GM21367 (cell line): ENCODE data around the gene APBA2.

ENCODE experiments used
- ATAC-seq: cut with Tn5 transposase; IDR thresholded peaks from one replicate; pipeline ENCODE4 v1.9.1; 2021; ENCODE audit not compliant: unreplicated experiment

Gene APBA2

DNA sequence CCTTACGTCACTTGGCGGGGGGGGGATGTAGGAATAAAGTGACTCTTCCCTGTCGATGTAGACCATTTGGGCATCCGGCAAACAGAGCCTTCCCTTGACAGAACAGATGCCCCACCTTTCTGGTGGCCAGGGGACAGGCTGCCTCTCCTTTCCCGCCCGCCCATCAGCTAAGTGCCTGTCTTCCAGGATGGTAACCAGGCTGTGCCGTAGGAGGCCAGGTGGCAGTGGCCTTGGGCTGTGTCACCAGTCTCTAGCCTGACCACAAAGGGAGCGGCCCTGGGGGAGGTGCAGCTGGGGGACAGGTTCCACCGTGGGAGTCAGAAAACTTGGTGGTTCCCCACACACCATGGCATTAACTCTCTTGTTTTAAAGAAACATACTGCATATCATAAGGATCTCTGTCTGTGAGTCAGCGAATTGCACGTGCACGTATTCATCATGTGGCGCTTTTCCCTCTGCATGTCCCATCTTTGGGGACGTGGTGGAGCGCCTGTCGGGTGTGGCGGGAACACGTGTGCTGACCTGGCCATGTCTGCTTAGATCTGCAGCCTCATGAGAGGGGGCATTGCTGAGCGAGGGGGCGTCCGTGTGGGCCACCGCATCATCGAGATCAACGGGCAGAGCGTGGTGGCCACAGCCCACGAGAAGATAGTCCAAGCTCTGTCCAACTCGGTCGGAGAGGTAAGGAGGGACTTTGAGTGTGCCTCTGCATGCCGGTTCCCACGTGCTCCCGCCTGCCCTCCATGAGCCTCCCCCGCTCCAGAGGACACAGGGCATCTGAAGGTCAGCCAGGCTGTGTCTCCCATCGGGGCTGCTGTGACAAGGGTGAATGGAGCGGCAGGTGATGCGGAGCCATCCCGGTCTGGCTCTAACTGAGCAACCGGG lies 227.8 kb downstream of the APBA2 start:
- no peak for ATAC-seq

DNA sequence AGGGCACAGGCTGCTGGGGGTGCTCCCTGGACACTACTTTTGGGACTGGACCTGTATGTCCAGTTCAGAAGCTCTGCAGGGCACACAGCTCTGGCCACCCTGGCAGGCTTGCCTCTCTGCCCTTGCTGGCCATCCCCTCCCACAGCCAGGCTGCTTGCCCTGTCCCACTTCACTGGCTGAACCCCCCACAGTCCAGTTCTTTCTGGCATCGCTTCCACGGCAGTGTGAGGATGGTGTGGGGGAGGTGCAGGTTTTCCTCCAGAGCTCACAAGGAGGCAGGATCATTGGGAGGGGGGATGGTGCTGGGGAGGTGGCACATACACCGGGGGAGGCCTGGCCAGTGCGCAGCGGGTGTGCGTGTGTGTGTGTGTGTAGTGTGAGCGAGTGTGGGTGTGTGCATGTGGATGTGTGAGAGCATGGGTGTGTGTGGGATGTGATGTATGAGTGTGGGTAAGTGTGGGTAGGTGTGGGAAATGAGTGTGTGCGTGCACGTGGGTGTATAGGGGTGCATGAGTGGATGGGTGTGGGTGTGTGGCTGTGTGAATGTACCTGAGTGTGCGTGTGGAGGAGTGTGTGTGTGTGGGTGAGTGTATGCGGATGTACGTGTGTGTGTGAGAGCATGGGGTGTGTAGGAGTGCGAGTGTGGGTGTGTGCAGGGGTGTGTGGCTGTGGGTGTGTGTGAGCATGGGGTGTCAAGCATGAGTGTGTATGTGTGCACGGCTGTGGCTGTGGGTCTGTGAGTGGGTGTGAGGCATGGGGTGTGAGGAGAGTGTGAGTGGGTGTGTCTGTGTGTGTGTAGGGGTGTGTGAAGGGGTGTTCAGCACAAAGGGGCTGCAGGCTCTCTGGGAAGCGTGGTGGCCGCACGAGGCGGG lies 228.7 kb downstream of the APBA2 start:
- no peak for ATAC-seq

DNA sequence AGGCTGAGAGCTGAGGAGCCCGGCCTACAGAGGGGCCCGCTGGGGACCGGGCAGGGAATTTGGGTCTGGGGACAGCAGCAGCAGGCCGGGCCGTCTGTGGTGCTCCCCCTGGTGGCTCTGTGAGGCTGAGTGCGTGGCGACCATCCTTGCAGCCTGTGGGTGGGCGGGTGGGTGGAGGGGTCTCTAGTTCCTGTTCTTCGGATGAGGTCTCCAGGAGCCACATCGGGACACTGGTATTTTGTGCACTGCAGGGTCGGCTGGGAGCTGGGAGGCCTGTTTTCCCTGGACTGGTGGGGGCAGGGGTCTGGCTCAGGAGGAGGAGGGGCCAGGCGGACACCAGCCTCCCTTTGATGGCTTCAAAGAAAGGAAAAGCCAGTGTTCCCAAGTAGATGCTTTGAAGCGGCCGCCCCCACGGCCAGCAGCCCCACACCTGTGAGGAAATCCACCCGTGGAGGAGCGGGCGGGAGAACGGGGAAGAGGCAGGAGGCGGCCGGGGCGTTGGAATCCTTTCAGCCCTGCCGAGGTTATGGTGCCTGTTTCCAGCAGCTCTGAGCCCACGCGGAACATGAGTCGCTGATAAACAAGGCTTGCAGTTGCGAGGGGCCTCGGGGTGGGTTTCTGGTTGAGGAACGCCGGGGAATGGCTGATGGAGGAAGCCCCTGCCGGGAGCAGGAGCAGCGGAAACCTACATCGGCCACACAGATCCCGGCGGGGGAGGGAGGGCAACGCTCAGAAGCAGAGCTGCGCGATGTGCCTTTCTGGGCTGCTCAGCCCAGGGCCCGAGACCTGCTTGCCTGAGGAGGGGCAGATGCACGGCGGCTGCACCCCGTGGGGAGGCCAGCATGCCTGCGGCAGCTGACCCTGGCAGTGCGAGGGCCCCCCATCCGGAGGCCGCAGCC lies 229.6 kb downstream of the APBA2 start:
- no peak for ATAC-seq

DNA sequence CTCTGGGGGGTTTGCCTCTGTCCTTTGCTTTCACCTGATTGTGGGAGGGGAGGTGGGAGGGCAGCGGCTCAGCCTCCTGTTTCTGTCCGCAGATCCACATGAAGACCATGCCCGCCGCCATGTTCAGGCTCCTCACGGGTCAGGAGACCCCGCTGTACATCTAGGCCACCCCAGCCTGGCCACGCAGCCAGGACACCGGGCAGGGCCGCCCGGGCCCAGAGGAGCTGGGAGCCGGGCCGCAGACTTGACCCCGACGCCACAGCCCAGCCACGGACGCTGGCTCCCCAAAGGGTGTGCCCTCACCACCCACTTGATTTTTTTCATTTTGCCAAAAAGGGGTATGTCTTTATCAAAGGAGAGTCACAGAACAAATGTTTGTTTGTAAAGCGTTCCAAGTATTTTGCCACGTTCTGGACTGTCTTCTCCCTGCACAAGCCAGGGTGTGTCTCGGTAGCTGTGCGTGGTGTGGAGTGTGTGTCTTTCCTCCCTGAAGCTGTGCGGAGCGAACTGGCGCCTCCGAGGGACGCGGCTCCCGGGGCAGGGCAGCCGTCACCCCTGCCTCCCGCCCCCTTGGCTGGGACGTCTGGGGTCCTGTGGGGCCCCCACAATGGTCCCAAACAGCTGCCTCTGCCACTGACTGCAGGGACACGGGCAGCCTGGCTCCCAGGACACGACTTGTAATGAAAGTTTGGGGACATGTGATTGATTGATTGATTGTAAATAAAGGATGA lies 231.4 kb downstream of the APBA2 start:
- no peak for ATAC-seq

DNA sequence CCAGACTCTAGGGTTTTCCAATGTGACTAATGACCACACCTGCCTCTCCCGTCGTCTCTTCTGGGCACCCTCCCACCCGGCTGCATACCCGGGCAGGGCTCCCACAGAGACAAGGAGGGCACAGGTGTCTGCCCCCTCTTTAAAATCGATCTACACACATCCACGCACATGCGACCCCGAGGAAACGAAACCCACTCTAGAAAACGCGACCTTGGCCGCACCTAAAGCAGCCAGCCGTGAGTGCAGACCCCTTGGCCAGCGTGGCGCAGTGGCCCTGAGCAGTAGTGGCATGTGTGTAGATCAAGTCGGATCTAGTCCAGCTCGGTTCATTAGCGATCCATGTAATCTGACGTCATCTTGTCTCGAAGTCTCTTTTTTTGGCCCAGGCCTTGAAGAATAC lies 232.0 kb downstream of the APBA2 start:
- ATAC-seq = no peak

DNA sequence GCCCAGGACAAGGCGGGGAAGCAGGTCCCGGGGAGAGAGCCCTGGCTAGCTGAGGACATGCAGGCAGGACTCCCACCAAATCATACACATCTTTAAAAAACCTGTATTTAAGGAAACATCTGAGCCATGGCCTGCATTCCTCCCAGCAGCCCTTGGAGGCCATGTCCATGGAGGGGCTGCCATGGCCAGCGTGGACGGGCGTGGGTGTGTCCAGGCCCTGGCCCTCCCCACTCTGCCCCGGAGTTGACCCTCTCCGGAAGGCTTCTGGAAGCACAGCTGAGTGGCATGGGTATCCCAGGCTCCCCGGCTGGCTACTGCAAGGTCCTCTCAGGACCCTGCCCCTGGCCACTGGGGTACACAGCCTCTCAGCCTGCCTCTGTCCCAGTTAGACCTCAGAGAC lies 234.1 kb downstream of the APBA2 start:
- ATAC-seq = no peak

DNA sequence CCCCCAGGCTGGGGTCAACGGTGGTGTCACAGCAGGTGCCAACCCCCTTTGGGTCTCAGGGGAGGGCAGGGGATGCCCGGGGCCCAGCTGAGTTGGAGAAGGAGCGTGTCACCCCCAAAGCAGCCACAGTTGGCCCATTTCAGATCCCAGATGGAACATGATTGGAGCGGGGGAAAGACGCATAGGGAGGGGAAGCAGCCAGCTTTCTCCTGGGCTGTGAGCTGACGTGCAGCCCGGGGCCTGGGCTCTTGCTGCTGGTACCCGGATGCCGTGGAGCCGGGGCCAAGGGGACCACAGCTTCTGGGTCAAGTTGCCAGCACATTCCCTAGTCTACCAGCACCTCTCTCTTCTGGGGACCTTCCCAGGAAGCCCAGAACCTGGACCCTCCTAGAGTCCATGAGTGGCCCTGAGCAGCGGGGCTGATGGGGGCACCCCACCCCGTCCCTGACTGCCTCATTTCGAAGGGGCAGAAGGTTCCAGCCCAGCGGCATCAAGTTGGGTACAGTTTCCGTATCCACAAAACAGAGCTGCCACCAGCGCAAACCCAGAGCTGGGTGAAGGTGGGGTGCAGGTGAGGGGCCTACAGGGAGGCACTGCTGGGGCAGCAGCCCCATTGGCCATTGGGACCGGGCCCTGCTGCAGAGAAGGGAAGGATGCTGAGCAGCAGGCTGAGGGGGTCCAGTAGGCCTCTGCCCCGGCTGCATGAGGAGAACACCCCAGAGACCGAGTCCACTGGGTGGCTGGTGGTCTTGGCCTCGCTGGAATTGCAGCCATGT lies 235.0 kb downstream of the APBA2 start:
- no peak for ATAC-seq

DNA sequence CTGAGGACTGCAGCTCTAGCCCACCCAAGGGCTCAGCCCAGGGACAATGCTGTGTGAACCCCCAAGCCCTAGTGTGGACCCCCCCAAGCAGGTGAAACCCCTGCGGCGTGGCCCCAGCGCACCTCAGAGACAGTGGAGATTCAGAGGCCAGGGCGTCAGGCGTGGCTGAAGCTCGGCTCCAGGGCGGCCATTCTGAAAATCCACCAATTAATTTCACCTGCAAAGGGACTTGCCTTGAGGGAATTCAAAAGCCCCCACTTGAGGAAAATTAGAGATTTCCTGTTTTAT lies 235.5 kb downstream of the APBA2 start:
- no peak for ATAC-seq

DNA sequence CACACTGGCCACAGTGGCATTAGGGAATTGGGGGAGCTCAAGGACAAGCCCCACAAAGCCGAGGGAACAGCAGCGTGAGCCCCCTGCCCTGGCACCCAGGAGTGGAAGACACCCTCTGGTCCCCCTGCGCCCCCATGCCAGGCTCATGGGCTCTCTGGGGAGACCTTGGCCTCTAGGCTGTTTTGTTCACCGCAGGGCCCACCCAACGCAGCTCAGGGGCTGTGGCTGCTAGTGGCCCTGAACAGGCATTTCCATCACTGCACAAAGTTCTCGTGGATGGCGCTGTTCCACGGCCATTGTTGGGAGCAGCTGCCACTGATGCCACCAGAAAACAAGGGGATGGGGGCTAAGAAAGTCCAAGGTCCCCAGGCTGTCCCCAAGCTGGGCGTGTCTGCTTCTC lies 236.1 kb downstream of the APBA2 start:
- no peak for ATAC-seq

DNA sequence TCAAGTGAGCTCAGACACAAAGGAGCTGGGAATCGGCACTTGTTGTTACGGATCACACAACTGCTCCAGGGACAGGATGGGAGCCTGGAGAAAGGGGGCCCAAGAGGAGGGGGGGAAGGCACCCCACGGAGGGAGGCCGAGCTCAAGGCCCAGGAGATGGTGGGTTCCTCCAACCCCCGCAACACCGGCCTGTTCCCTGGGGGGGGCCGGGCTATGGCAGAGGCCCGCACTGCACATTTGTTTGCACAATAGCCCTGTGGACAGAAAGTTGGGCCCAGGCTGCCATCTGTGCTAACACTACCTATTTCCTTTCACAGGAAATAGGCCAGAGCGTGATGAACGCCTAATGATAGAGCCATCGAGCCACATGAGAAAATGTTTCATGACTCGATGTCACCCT lies 236.7 kb downstream of the APBA2 start:
- ATAC-seq = no peak

DNA sequence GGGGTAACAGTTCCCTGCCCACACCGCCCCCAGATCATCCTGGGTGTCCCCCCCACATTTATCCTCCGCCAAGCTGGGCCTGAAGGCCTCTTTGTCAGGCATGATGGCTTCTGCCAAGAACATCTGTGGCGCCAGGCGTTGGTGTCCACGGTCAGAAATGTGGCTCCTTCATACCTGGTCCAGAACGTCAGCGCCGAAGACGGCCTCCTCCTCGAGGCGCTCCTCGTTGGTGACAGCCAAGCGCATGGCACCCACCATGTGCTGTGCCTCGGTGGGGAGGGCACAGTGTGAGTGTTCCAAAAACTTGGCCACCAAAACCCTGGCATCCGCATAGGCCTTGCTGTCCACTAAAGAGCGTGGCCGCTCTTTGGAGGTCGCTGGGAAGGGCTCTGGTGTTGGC lies 237.4 kb downstream of the APBA2 start:
- ATAC-seq = no peak

DNA sequence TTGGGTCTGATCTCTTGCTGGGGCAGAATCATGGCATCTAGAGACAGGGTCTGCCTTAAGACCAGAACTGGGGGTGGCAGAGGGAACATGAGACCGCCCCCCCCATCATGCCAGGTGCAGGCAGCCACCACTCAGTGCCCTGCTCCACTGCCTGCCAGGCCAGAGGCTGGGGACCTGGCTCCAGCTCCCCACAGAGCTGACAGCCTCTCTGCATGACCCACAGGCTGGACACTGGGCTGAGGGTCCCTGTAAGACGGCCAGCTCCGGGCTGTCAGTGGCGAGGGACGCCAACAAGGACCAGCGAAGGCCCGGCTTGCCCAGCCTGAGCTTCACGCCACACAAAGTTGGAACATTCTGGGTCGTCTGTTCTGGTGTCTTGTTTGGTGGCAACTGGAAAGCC lies 238.2 kb downstream of the APBA2 start:
- ATAC-seq = no peak

DNA sequence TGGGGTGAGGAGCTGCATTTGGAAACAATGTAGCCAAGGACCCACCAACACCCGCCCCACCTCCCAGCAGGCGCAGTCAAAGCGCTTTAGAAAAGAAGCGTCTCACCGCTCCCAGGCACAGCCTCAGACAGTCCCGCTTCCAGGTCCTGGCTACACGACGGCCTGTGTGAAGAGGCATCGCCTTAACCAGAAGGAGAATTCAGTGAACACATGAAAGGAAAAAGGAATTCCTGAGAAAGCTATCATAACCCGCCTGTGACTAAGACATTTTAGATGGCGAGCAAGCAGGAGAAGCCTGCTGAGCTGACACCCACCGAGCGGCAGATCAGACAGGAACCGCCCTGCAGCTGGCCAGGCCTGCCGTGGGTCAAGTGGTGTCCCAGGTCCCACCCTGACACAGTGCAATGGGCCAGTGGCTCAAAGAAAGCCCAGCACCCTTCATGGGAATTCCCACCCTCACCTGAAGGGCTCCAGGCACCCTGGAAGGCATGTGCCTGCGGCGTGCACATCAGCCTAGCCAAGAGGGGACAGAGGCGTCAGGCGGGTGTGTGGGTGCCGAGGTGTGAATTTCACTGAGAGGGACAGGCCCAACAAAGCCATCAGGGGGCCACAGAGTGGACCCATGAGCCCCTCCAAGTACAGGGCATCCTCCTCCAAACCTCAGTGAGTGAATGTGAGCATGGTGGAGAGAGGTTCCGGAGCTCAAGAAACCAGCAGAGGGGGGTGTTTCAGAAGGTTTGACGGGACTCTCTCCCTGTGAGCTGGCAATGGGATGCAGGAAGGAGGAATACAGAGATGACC lies 239.0 kb downstream of the APBA2 start:
- ATAC-seq = no peak

DNA sequence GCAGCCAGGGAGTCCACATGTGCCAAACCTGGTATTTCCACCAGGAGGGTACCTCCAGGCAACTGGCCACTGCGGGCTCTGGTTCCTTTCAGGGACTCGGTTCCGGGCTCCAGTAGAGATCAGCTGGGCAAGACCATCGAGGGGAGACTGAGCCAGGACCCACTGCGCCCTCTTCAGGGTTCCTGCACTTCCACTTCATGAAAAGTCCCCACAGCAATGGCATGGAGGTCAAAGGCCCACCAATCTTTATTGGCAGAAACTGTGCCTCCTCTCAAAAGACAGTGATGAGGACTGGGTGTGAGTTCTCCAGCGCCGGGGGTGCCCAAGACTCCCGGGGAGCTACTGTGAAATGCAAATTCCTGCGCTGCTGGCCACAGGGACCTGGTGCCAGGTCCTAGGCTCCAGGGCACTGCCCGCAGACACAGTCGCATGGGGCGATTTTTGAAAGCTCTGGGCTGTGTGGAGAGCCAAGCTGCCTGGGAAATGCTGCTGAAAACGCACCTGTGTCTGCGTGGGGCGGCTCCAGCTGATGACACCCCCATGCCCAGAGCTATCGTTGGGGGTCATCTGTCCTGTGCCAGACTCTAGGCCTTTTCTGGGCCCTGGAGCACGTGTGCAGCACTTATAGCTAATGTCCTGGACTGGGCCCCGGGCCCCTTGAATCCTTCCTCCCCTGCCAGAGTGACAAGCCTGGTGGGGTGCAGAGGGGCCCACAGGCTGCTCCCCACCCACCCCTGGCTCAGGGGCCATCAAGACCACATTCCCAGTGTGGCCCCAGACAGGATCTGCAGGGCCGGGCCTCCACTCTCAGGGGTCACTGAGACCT lies 239.8 kb downstream of the APBA2 start:
- ATAC-seq = no peak

DNA sequence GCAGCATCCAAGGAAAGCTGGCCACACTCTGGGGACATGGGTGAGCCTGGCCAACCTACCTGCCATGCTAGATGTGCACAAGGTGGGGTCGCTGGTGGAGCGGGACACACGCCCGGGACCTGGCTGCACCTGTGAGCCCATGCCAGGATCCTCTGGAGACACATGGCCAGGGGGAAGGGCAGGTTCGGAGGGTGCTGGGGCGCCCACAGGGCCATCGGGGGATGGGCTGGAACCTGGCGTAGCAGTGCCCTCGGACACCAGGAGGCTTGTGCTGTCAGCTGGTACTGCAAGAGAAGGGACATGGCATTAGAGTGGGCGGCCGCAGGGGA lies 240.4 kb downstream of the APBA2 start:
- ATAC-seq = no peak

DNA sequence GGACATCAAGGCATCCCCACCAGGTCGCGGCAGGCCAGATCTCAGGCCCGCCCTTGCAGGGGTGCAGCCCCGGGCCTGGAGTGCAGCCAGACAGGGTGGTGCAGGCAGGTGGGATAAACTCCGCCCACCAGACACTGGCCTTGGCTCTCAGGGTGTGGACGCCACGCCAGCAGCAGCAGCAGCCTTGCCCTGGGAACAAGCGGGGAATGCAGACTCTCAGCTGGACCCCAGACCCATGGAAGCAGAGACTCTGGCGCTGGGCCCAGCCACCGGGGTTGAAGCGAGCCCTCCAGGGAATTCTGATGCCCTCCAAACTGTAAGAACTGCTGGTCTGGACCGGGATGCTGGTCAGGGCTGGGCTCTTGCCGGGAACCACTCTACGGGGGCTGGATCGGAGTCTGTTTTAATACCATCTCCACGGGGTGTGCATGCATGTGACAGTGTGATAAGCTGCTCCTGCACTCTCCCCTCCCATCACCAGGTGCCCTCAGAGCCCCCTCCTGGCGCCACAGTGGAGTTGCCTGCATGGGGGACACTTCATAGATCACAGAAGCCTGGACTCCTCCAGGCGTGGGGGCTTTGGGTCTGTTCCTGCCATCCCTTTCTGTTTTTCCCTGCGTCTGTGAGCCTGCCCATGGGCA lies 241.2 kb downstream of the APBA2 start:
- ATAC-seq = no peak

DNA sequence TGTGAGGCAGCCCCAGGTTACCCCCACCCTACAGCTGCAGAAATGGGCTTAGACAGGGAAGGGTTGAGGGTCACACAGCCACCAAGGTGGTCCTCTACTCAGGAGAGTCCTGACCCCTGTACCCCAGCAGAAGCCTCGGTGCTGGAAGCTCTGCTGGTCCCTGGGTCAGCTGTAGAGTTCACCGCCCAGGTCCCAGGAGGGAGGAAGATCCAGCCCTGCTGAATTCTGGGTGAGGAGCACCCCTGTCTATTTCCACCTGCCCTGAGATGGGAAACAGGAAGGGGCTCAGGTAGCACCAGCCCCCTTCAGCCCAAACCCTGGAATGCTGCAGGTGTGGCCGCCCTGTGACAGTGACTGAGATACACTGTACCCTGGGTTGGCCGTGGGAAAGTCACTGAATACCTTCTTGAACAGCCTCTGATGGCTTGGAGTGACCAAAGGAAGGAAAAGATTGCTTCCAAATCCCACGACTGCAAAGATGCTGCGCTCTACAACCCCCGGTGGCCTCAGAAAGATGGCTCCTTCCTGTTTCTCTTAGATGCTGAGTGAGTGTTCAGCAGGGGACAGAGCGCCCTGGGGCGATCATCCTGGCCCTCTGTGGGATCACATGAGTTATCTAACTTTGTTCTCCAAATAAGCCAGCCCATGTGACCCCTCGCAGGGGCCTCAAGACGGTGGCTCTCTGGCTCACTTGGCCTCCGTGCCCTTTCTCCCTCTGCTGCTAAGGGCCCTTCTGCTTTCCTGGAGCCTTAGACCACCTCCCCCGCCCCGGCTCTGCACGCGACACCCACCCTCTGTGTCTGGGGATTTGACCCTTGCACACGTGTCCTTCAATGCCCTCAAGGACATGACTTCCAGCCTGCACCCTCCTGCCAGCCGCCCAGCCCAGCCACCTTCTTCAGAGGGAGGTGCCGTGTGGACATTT lies 242.0 kb downstream of the APBA2 start:
- no peak for ATAC-seq
